ENCODE measurements around the gene YJU2.
"Not testable (repeated sequence)": the region's sequence is repeated elsewhere in the genome, so short reads cannot be mapped to it uniquely, and the experiment has no call there.

DNA sequence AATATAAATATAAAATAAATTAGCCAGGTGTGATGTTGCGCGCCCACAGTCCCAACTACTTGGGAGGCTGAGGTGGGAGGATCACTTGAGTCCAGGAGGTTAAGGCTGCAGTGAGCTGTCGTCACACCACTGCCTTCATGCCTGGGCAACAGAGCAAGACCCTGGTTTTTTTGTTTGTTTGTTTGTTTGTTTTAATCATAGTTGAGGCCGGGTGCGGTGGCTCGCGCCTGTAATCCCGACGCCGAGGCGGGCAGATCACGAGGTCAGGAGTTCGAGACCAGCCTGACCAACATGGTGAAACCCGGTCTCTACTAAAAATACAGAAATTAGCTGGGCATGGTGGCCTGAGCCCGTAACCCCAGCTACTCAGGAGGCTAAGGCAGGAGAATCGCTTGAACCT is 9.4 kb upstream of the YJU2 start:
- not testable (repeated sequence) for TF ChIP-seq EP300 (IDR thresholded peaks at IDR 0.05; ENCODE audit: low read depth in 2 of 2, low read length in 2 of 2); EP300 (CRISPR knock-in tag; IDR thresholded peaks at IDR 0.05; ENCODE audit: borderline replicate concordance); ZNF768 (CRISPR knock-in tag; IDR thresholded peaks at IDR 0.05); ESRRA (CRISPR knock-in tag; IDR thresholded peaks at IDR 0.05; ENCODE audit: low read depth); PTBP1 (IDR thresholded peaks at IDR 0.05; ENCODE audit: low read depth, low read length, poor library complexity, severe bottlenecking)
- TF ChIP-seq, protein P1, sequence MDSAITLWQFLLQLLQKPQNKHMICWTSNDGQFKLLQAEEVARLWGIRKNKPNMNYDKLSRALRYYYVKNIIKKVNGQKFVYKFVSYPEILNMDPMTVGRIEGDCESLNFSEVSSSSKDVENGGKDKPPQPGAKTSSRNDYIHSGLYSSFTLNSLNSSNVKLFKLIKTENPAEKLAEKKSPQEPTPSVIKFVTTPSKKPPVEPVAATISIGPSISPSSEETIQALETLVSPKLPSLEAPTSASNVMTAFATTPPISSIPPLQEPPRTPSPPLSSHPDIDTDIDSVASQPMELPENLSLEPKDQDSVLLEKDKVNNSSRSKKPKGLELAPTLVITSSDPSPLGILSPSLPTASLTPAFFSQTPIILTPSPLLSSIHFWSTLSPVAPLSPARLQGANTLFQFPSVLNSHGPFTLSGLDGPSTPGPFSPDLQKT (CRISPR knock-in tag; IDR thresholded peaks at IDR 0.05; ENCODE audit: borderline replicate concordance) = not testable (repeated sequence)
- TF ChIP-seq, protein P2, sequence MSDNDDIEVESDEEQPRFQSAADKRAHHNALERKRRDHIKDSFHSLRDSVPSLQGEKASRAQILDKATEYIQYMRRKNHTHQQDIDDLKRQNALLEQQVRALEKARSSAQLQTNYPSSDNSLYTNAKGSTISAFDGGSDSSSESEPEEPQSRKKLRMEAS (IDR thresholded peaks at IDR 0.05) = not testable (repeated sequence)
